Sciatic nerve (tissue), 2 donors: Measurements from ENCODE around the gene VPS26C. TPM values are rescaled to one million over a fixed set of nuclear protein-coding genes. Genes with fewer than 3 reads are reported as not detected.
"Not testable (repeated sequence)": the region's sequence is repeated elsewhere in the genome, so short reads cannot be mapped to it uniquely, and the experiment has no call there.

Experiments used
- ATAC-seq: fragments of 200-7000 bp; cut with Tn5 transposase; one replicate; pipeline ENCODE4 v1.9.1; 2020; ENCODE audit warnings: mild to moderate bottlenecking, moderate library complexity
- DNase-seq: peaks from one replicate; pipeline ENCODE4 v3.0.0-alpha.2; 2020; ENCODE audit warnings: low spot score
- intact Hi-C: fragments of 100-400 bp; cut with DNase I; formaldehyde crosslinking; loops from one replicate; pipeline ENCODE4 v1.14.2; 2022
- total RNA-seq: library from RNA; stranded (reverse); fragmentation: NEBNext Ultra II Directional; extraction: Animal tissue kit (Norgen Biotek cat#: 25700); gene quantifications from one replicate; pipeline ENCODE4 v1.2.1, GENCODE V29; 2021
- donor health status: DM: no; HTN: no; CAD: no.
- donor health status: DM: no; HTN: no; CAD: no.

Gene VPS26C
- total RNA-seq = 48.8 TPM

DNA sequence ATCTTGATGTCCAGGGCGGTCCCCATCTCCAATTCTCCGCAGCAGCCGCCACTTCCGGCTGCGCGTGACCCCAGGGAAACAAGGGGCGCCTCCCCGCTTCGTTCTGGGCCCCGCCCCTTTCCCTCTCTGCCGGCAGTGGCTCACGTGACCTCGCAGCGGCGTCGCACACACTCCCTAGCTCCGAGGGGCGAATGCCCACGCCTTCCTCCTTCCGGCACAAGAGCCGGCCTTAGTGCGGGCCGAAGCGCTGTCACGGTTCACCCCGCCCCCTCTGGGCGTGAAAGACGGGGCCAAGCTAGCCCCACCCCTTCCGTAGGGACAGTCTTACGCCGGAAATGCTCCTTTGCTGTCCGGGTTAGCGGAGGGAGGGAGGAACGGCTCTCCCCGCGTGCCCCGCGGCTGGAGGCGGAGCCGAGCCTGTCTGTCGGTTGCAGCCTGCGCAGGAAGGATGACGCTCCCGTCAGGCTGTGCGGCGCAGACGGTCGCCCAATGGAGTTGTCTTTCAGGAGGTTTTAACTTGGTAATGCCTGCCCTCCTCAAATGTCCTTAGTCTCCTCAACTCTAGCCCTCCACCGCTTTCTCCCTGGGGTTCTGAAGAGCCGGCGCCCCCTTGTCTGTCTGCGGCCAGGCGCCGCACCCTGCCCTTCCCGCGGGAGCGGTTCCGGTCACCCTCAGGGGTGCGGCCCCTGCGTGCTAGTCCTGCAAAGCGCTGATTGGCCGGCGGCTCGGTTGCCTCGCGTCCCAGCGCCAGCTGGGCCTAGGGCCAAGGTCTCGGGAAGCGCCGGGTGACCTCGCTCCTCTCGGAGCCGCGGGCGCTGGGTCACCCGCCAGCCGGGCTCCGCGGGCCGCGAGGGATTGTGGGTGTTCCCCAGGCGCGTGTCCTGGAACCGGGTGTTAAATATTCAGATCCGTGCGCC is at the start of gene VPS26C:
TSS of gene VPS26C (minus strand) at position 66 of the 917 bp plus-strand sequence. CDS start at position 26, 40 bp downstream.
- intact Hi-C loops = loop anchor here (10.0 kb wide), 1 partner anchor 97 kb away; the partner anchor contains the start of gene DYRK1A
- peak; percentile 99 for DNase-seq
- peak; percentile 99 for ATAC-seq

DNA sequence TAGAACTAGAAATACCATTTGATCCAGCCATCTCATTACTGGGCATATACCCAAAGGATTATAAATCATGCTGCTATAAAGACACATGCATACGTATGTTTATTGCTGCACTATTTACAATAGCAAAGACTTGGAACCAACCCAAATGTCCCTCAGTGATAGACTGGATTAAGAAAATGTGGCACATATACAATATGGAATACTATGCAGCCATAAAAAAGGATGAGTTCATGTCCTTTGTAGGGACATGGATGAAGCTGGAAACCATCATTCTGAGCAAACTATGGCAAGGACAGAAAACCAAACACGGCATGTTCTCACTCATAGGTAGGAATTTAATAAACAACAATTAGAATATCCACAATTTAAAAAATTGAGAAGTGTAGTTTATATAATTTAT is 48.9 kb upstream of the VPS26C start:
- DNase-seq, intact Hi-C loops, ATAC-seq: not testable (repeated sequence)

DNA sequence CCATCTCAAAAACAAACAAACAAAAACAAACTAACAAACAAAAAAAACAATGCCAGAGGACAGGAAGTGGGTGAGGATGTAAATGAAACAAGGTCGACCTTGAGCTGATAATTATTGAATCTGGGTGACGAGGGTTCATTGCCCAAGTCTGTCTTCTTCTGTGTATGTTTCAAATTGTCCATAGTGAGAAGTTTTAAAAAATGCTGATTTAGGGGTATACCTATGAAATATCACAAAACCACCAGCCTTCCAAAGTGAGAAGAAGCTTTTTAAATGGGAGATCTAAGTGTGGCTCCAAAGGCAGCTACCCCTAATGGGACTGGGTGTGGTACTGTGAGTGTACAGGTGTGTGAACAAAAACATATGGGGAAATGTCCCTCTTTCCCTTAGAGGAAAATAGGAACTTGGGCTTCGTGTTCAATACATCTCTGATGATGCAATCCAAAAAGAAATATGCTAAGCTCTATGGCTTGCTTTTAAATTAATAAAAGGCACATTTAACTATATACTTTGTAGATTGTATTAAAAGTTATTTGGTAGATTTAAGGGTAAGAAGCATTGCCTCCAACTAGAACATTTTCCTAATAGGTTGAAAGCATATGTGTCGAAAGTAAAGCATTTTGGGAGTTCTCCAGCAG is 33.1 kb upstream of the VPS26C start:
- ATAC-seq (no peak), DNase-seq (no peak)
- intact Hi-C loops = no loop called here

DNA sequence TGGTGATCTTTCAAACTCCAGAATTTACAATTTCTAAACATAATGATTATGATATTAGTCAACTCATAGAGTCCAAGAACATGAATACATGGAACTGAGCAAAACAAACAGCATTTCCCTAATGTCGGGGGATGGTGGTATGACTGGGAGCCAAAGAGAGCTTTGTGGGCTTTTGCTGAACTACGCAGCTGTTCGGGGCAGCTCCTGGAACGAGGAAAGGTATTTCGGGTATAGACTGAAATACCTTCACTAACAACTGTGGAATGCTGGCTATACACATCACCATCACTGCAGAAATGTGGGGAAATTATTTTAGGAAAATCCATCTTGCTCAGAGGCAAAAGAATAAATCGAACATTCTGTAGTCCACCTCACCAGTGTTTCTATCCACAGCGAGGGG is 30.2 kb upstream of the VPS26C start:
- ATAC-seq (no peak), DNase-seq (no peak)
- intact Hi-C loops = no loop called here

DNA sequence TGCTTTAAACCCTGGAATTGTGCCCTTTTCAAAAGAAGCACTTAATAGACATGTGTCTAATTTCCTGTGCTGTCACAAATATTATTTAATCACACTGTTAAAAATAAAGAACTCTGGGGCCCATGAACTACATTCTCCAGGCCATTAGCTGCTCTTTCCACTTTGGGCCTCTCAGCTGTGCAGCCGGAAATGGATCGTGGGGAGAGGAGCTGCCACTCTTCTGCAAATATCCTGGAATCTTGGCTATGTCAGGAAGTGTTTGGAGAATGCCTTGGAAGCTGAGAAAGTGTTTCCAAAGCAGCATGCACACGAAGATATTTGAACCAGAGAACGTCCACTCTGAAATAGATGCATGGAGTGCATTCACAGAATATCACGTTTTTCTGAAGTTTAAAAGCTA is 27.5 kb upstream of the VPS26C start:
- DNase-seq = no peak
- no peak for ATAC-seq

DNA sequence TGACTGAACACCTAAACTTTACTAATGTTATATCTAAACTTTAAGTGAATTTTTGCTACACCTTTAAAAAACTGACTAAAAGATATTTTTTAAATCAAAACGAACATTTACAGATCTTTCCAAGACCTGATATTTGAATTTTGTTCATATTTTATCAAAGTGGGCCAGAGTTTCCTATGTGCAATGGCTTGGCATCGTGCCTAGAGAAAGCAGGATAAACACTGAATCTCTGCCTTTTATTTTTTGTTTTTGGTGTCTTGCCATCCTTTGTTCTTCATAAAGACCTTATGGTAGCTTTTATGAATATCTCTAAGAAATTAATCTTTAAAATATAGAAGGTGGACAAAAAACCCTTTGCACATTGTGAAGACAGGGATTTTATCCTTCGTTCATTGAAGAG is 25.8 kb upstream of the VPS26C start:
- ATAC-seq (no peak), DNase-seq (no peak)
- intact Hi-C loops = no loop called here

More for the DNA sequence above, 27.5 kb upstream of the VPS26C start:
- intact Hi-C loops = no loop called here

DNA sequence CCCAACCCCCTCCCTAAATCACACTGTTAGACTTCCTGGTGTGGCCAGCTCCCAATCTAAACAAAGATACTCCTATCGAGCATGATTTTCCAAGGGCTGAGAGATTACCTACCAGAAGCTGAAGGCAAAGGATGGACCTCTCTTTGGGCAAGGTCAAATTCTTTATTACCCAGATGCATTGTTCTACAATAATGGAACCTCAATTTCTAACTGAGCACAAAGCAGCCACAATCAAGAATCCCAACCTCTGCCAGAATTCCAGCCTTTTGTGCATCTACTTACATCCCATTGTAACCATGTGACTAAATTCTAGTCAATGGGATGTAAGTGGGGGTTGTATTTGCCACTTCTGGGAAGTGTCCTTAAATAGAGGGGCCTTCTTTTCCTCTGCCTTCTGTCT is 24.9 kb upstream of the VPS26C start:
- DNase-seq = no peak
- intact Hi-C loops = no loop called here
- no peak for ATAC-seq

DNA sequence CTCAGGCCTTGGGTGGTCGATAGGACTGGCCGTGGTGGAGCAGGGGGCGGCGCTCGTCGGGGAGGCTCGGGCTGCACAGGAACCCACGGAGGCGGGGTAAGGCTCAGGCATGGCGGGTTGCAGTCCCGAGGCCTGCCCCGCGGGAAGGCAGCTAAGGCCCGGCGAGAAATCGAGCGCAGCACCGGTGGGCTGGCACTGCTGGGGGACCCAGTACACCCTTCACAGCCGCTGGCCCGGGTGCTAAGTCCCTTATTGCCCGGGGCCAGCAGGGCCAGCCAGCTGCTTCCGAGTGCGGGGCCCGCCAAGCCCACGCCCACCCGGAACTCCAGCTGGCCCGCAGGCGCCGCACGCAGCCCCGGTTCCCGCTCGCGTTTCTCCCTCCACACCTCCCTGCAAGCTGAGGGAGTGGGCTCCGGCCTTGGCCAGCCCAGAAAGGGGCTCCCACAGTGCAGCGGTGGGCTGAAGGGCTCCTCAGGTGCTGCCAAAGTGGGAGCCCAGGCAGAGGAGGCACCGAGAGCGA is 16.1 kb upstream of the VPS26C start:
- intact Hi-C loops, ATAC-seq, DNase-seq: not testable (repeated sequence)

DNA sequence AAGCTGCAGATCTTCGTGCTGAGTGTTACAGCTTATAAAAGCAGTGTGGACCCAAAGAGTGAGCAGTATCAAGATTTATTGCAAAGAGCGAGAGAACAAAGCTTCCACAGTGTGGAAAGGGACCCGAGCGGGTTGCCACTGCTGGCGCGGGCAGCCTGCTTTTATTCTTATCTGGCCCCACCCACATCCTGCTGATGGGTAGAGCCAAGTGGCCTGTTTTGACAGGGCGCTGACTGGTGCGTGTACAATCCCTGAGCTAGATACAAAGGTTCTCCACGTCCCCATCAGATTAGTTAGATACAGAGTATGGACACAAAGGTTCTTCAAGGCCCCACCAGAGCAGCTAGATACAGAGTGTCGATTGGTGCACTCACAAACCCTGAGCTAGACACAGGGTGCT is 15.5 kb upstream of the VPS26C start:
- intact Hi-C loops, DNase-seq, ATAC-seq: not testable (repeated sequence)

DNA sequence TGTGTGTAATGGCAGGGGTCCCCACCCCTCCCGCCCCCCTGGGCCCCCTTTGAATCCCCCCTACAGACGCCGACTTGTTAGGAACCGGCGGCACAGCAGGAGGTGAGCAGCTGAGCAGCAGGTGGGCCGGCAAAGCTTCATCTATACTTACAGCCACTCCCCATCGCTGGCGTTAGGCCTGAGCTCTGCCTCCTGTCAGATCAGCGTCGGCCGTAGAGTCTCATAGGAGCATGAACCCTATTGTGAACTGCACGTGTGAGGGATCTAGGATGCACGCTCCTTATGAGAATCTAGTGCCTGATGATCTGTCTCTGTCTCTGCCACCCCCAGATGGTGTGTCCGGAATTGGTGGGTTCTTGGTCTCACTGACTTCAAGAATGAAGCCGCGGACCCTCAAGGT is 14.9 kb upstream of the VPS26C start:
- intact Hi-C loops = no loop called here
- ATAC-seq (no peak), DNase-seq (no peak)

DNA sequence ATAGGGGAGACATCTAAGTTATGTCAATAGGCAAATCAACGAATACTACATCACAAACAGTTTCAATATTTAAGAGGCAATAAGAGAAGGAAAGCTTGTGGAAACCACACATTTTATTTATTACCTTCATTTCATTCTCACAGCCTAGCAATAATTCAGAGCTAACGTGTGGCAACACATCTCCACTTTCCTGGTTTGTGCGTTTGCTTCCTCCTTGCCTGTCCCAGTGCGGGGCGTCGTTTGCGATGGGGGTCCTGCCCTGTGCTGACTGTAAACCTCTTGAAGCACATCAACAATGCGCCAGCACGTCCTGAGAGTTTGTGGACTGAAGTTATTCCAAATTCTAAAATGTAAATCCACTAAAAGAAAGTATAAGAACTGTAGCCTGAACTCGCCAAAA is 14.4 kb upstream of the VPS26C start:
- no peak for ATAC-seq
- intact Hi-C loops = no loop called here
- no peak for DNase-seq

DNA sequence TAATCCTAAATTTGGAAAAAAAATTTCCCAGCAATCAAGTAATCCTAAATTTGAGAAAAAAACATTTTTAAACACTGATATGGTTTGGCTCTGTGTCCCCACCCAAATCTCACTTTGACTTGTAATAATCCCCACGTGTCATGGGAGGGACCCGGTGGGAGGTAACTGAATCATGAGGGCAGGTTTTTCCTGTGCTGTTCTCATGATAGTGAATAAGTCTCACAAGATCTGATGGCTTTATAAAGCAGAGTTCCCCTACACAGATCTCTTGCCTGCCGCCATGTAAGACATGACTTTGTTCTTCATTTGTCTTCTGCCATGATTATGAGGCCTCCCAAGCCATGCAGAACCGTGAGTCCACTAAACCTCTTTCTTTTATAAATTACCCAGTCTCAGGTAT is 12.1 kb upstream of the VPS26C start:
- ATAC-seq, DNase-seq, intact Hi-C loops: not testable (repeated sequence)

DNA sequence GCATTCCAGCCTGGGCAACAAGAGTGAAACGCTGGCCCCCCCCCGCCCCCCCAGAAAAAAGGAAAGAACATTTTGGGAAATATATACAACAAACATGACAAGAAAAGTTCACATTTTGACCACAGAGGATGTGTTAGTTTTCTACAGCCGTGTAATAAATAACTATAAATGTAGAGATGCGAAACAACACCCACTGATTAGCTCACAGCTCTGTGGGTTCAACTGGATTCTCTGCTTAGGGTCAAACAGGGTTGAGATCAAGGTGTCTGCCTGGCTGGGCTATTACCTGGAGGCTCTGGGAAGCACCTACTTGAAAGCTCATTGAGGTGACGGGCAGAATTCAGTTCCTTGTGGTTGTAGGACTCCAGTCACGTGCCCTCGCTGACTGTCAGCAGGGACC is 11.1 kb upstream of the VPS26C start:
- intact Hi-C loops = no loop called here
- DNase-seq (no peak), ATAC-seq (no peak)

DNA sequence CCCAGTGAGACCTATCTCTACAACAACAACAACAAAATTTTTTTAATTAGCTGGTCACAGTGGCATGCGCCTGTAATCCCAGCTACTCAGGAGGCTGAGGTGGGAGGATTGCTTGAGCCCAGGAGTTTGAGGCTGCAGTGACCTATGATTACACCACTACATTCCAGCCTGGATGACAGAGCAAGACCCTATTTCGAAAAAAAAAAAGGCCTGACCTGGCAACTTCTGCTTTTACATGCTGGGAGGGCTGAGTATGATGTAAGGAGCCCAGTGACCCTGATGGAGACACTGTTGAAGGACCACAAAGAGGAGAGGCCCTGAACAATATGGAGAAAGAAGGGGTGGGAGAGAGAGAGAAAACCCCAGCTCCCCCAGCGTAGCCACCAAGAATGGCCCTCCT is 9.2 kb upstream of the VPS26C start:
- intact Hi-C loops = no loop called here

DNA sequence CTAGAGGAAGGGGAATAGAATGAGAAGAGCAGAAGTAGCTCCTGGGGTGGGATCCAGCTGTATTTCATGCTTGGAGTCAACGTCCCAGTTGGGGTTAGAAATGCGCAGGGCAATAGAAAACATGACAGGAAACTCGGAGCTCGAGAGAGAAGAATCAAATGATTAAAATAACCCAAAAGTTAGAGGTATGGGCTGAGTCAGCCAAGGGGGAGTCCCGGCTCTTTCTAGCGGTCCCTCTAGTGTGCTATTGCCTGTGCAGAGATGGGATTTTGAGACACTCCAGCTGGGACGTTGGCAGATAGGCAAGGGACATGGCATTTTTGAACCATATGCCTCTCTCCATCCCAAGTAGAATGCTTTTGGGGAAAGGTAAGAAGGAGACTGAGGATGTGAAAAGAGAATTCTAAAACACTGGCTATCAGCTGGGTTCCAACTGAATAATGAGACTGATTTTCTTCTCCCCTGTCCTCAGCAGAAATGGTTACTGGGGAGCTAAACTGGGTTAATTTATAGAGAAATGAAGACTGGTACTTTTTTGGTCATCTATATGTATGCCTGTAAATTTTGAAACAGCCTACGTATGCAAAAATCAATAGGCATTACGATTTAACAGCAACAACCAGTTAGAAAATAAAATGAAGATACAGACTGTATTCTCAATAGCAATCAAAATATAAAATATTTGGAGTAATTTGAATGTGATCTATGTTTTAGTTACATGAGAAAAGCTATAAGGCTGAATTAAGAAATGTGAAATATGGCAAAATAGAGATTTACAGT is 7.0 kb upstream of the VPS26C start:
- no peak for ATAC-seq
- intact Hi-C loops = no loop called here
- no peak for DNase-seq

More for the DNA sequence above, 9.2 kb upstream of the VPS26C start:
- ATAC-seq (no peak), DNase-seq (no peak)

DNA sequence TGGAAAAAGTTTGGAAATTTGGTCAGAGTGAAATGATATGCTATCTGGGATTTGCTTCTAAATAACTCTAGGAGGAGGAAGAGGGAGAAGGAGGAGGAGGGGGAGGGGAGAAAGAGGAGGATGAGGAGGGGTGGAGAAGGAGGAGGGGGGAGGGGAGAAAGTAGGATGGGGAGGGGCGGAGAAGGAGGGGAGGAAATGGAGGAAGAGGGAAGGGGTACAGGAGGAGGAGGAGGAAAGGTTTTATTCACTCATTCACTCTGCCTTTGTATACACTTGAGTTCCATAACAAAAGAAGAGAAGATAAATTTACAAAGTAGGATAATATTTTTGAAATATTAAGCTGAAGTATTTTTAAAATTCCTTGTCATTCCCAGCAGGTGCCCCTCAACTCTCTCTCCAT is 6.3 kb upstream of the VPS26C start:
- no peak for DNase-seq
- ATAC-seq = no peak
- intact Hi-C loops = no loop called here

DNA sequence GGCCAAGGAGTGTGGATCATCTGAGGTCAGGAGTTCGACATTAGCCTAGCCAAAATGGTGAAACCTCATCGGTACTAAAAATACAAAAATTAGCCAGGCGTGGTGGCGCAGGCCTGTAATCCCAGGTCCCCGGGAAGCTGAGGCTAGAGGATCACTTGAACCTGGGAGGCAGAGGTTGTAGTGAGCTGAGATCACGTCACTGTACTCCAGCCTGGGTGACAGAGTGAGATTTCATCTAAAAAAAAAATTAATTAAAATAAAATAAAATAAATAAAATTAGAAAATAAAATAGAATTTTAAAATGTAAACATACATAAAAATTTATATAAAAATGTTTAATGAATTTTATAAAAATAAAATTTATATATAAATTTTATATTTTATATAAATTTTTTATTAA is 5.8 kb upstream of the VPS26C start:
- DNase-seq (no peak), ATAC-seq (no peak)
- intact Hi-C loops = no loop called here

DNA sequence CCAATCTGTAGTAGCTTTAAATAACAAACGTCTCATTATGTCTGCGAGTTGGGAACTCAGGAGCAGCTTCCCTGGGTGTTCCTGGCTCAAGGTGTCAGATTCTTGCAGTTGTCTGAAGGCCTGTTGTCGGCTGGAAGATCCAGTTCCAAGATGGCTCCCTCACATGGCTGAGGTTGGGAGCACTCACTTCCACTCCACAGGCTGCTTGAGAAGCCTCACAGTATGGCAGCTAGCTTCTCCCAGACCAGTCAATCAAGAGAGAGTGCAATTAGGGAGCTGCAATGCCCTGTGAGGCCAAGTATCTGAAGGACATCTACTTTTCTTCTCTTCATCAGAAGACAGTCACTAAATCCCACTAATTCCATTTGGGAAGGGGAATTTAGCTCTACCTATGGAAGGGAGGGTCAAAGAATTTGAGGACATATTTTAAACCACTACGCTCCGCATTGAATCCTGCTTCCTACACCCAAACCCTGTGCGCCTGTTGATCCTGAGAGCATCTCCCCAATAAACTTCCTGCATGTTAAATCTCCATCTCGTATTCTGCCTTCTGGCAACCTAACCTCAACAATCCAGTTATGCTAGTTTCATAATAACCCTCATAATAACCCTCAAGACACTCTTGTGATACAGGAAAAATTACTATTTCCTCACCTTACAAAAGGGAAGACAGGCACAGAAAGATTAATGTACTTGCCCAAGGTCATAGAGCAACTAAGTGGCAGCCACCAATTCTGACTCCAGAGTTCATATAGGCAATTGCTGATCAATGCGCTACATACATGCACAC is 3.6 kb upstream of the VPS26C start:
- no peak for ATAC-seq
- intact Hi-C loops = no loop called here
- DNase-seq = no peak
